ENCODE measurements around the gene DNAJA4.

DNAJA4 gene

GRCh38 chr15:78264304-78265136, at the start of gene DNAJA4:
DNAJA4 (plus strand) TSS chr15:78264562; CDS start chr15:78264764, 202 bp downstream.
- H3K4me3 Mint-ChIP-seq, result peak within 1 kb of the TSS; percentile 84
- no peaks in the 10 kb centered on the region for H3K9me3 Mint-ChIP-seq
- H3K27me3 Mint-ChIP-seq, result no peaks in the 10 kb centered on the region
- peaks cover 40% of the 10 kb centered on the region for H3K4me1 Mint-ChIP-seq (ENCODE audit: low read depth)
- peak within 1 kb of the TSS; percentile 92 for H3K27ac Mint-ChIP-seq
- peaks cover 29% of the 10 kb centered on the region for H3K36me3 Mint-ChIP-seq (ENCODE audit: low read depth)
- peak; percentile 77 for DNase-seq

GRCh38 chr15:78216276-78217104, 47.9 kb upstream of the DNAJA4 start:
- Mint-ChIP-seq H3K4me3 (no peak overlapping the region), H3K27me3 (no peaks in the 10 kb centered on the region), H3K27ac (no peak overlapping the region), H3K9me3 (no peaks in the 10 kb centered on the region), H3K36me3 (ENCODE audit: low read depth) (no peaks in the 10 kb centered on the region), H3K4me1 (ENCODE audit: low read depth) (no peaks in the 10 kb centered on the region)
- no peak for DNase-seq

GRCh38 chr15:78220713-78221112, 43.6 kb upstream of the DNAJA4 start:
- Mint-ChIP-seq H3K9me3 (no peaks in the 10 kb centered on the region), H3K4me1 (ENCODE audit: low read depth) (peaks cover 12% of the 10 kb centered on the region), H3K27ac (no peak overlapping the region), H3K27me3 (no peaks in the 10 kb centered on the region), H3K36me3 (ENCODE audit: low read depth) (no peaks in the 10 kb centered on the region), H3K4me3 (no peak overlapping the region)
- no peak for DNase-seq

- peaks cover 18% of the 10 kb centered on the region for H3K4me1 Mint-ChIP-seq (ENCODE audit: low read depth)
- DNase-seq, result no peak
- no peak overlapping the region for H3K27ac Mint-ChIP-seq
These were observed 41.5 kb upstream of the DNAJA4 start for GRCh38 chr15:78222745-78223395.

GRCh38 chr15:78223396-78224022, 40.9 kb upstream of the DNAJA4 start:
- H3K36me3 Mint-ChIP-seq (ENCODE audit: low read depth), result no peaks in the 10 kb centered on the region
- DNase-seq, result no peak
- no peak overlapping the region for H3K27ac Mint-ChIP-seq
- H3K9me3 Mint-ChIP-seq, result no peaks in the 10 kb centered on the region
- no peak overlapping the region for H3K4me3 Mint-ChIP-seq
- H3K4me1 Mint-ChIP-seq (ENCODE audit: low read depth), result peaks cover 18% of the 10 kb centered on the region
- H3K27me3 Mint-ChIP-seq, result no peaks in the 10 kb centered on the region

More at GRCh38 chr15:78222745-78223395, 41.5 kb upstream of the DNAJA4 start:
- Mint-ChIP-seq H3K36me3 (ENCODE audit: low read depth) (no peaks in the 10 kb centered on the region), H3K4me3 (no peak overlapping the region), H3K27me3 (no peaks in the 10 kb centered on the region), H3K9me3 (no peaks in the 10 kb centered on the region)

GRCh38 chr15:78224023-78224411, 40.3 kb upstream of the DNAJA4 start:
- Mint-ChIP-seq H3K36me3 (ENCODE audit: low read depth) (no peaks in the 10 kb centered on the region), H3K4me3 (no peak overlapping the region), H3K9me3 (no peaks in the 10 kb centered on the region), H3K27ac (no peak overlapping the region), H3K4me1 (ENCODE audit: low read depth) (peaks cover 18% of the 10 kb centered on the region), H3K27me3 (no peaks in the 10 kb centered on the region)
- no peak for DNase-seq

- Mint-ChIP-seq H3K9me3 (no peaks in the 10 kb centered on the region), H3K4me3 (no peak overlapping the region), H3K27me3 (no peaks in the 10 kb centered on the region), H3K36me3 (ENCODE audit: low read depth) (no peaks in the 10 kb centered on the region), H3K4me1 (ENCODE audit: low read depth) (peaks cover 18% of the 10 kb centered on the region), H3K27ac (peak overlapping the region; percentile 13)
- DNase-seq, result no peak
These were observed 38.4 kb upstream of the DNAJA4 start for GRCh38 chr15:78225783-78226541.

GRCh38 chr15:78228356-78228996, 35.9 kb upstream of the DNAJA4 start:
- Mint-ChIP-seq H3K27me3 (no peaks in the 10 kb centered on the region), H3K36me3 (ENCODE audit: low read depth) (no peaks in the 10 kb centered on the region), H3K9me3 (no peaks in the 10 kb centered on the region), H3K27ac (no peak overlapping the region), H3K4me1 (ENCODE audit: low read depth) (peaks cover 16% of the 10 kb centered on the region), H3K4me3 (no peak overlapping the region)
- no peak for DNase-seq

GRCh38 chr15:78229431-78230406, 34.6 kb upstream of the DNAJA4 start:
- H3K9me3 Mint-ChIP-seq, result no peaks in the 10 kb centered on the region
- H3K27me3 Mint-ChIP-seq, result peaks cover 2% of the 10 kb centered on the region
- no peak for DNase-seq
- H3K36me3 Mint-ChIP-seq (ENCODE audit: low read depth), result no peaks in the 10 kb centered on the region
- H3K4me3 Mint-ChIP-seq, result no peak overlapping the region
- H3K27ac Mint-ChIP-seq, result no peak overlapping the region
- H3K4me1 Mint-ChIP-seq (ENCODE audit: low read depth), result peaks cover 10% of the 10 kb centered on the region

- Mint-ChIP-seq H3K27ac (no peak overlapping the region), H3K4me3 (no peak overlapping the region), H3K4me1 (ENCODE audit: low read depth) (peaks cover 2% of the 10 kb centered on the region), H3K9me3 (no peaks in the 10 kb centered on the region), H3K27me3 (peaks cover 4% of the 10 kb centered on the region), H3K36me3 (ENCODE audit: low read depth) (no peaks in the 10 kb centered on the region)
- DNase-seq, result no peak
These were observed 31.4 kb upstream of the DNAJA4 start for GRCh38 chr15:78232951-78233350.

GRCh38 chr15:78233496-78233895, 30.9 kb upstream of the DNAJA4 start:
- no peaks in the 10 kb centered on the region for H3K36me3 Mint-ChIP-seq (ENCODE audit: low read depth)

GRCh38 chr15:78234515-78235040, 29.8 kb upstream of the DNAJA4 start, which contains the start of gene ACSBG1:
ACSBG1 (minus strand) TSS chr15:78234565; CDS start chr15:78234501, 64 bp downstream.
- Mint-ChIP-seq H3K4me1 (ENCODE audit: low read depth) (peaks cover 2% of the 10 kb centered on the region), H3K4me3 (no peak within 1 kb of the TSS), H3K9me3 (no peaks in the 10 kb centered on the region), H3K27me3 (peaks cover 4% of the 10 kb centered on the region), H3K36me3 (ENCODE audit: low read depth) (no peaks in the 10 kb centered on the region), H3K27ac (no peak within 1 kb of the TSS)
- no peak for DNase-seq

More at GRCh38 chr15:78233496-78233895, 30.9 kb upstream of the DNAJA4 start:
- Mint-ChIP-seq H3K4me1 (ENCODE audit: low read depth) (peaks cover 2% of the 10 kb centered on the region), H3K9me3 (no peaks in the 10 kb centered on the region), H3K4me3 (no peak overlapping the region), H3K27me3 (peaks cover 4% of the 10 kb centered on the region), H3K27ac (no peak overlapping the region)
- DNase-seq, result no peak

All from activated T-cell treated with anti-CD3 and anti-CD28 coated beads, Interleukin-2, amount 50 U/mL, for 24 hours (primary cell).